Activated naive CD8-positive, alpha-beta T cell treated with anti-CD3 and anti-CD28 coated beads, Interleukin-2, amount 50 U/mL, for 24 hours (primary cell): ENCODE data around the gene MGME1.

Experiments
- ATAC-seq: fragments of 150-1000 bp; cut with Tn5 transposase; one replicate; pipeline ENCODE4 v1.10.0; 2021
- DNase-seq: peaks from one replicate; pipeline ENCODE4 v3.0.0; 2021
- H3K27ac Mint-ChIP-seq: one replicate; pipeline ENCODE4 v1.8.0; 2021; ENCODE audit warnings: mild to moderate bottlenecking, mixed read lengths
- H3K27me3 Mint-ChIP-seq: one replicate; pipeline ENCODE4 v1.8.0; 2021; ENCODE audit warnings: mixed read lengths
- H3K36me3 Mint-ChIP-seq: one replicate; pipeline ENCODE4 v1.8.0; 2021; ENCODE audit warnings: low read depth, mixed read lengths
- H3K4me1 Mint-ChIP-seq: one replicate; pipeline ENCODE4 v1.8.0; 2021; ENCODE audit warnings: mixed read lengths
- H3K4me3 Mint-ChIP-seq: one replicate; pipeline ENCODE4 v1.8.0; 2021; ENCODE audit warnings: mild to moderate bottlenecking, moderate library complexity, mixed read lengths
- H3K9me3 Mint-ChIP-seq: one replicate; pipeline ENCODE4 v1.8.0; 2021; ENCODE audit warnings: mixed read lengths

The MGME1 gene

GRCh38 chr20:17987988-17988387 lies 19.2 kb downstream of the MGME1 start:
- Mint-ChIP-seq H3K9me3 (no peaks in the 10 kb centered on the region), H3K4me1 (peaks cover 23% of the 10 kb centered on the region), H3K27me3 (no peaks in the 10 kb centered on the region), H3K36me3 (peaks cover 31% of the 10 kb centered on the region), H3K4me3 (no peak overlapping the region), H3K27ac (no peak overlapping the region)
- DNase-seq = no peak
- ATAC-seq = no peak

- H3K9me3 Mint-ChIP-seq = no peaks in the 10 kb centered on the region
These were observed 21.6 kb downstream of the MGME1 start for GRCh38 chr20:17990278-17990972.

GRCh38 chr20:17992224-17992637 lies 23.4 kb downstream of the MGME1 start:
- ATAC-seq = peak; percentile 87
- Mint-ChIP-seq H3K27ac (peak overlapping the region; percentile 86), H3K4me1 (peaks cover 33% of the 10 kb centered on the region), H3K36me3 (peaks cover 26% of the 10 kb centered on the region), H3K4me3 (no peak overlapping the region), H3K9me3 (no peaks in the 10 kb centered on the region), H3K27me3 (no peaks in the 10 kb centered on the region)
- DNase-seq = peak; percentile 35

More at GRCh38 chr20:17990278-17990972, 21.6 kb downstream of the MGME1 start:
- ATAC-seq = no peak
- DNase-seq = no peak
- H3K4me1 Mint-ChIP-seq = peaks cover 30% of the 10 kb centered on the region
- H3K27me3 Mint-ChIP-seq = no peaks in the 10 kb centered on the region
- H3K4me3 Mint-ChIP-seq = no peak overlapping the region
- H3K27ac Mint-ChIP-seq = no peak overlapping the region
- peaks cover 28% of the 10 kb centered on the region for H3K36me3 Mint-ChIP-seq

GRCh38 chr20:17992847-17993513 lies 24.2 kb downstream of the MGME1 start:
- peak overlapping the region; percentile 86 for H3K27ac Mint-ChIP-seq

GRCh38 chr20:17993546-17993945 lies 24.7 kb downstream of the MGME1 start:
- H3K4me3 Mint-ChIP-seq = no peak overlapping the region
- peak overlapping the region; percentile 46 for H3K27ac Mint-ChIP-seq
- peaks cover 25% of the 10 kb centered on the region for H3K4me1 Mint-ChIP-seq

More at GRCh38 chr20:17992847-17993513, 24.2 kb downstream of the MGME1 start:
- H3K4me3 Mint-ChIP-seq = no peak overlapping the region
- ATAC-seq (no peak), DNase-seq (no peak)
- H3K9me3 Mint-ChIP-seq = no peaks in the 10 kb centered on the region
- H3K4me1 Mint-ChIP-seq = peaks cover 27% of the 10 kb centered on the region
- H3K27me3 Mint-ChIP-seq = peaks cover 5% of the 10 kb centered on the region
- peaks cover 21% of the 10 kb centered on the region for H3K36me3 Mint-ChIP-seq

GRCh38 chr20:17995967-17996819 lies 27.4 kb downstream of the MGME1 start:
- DNase-seq (peak; percentile 18), ATAC-seq (no peak)
- Mint-ChIP-seq H3K4me1 (peaks cover 25% of the 10 kb centered on the region), H3K27me3 (peaks cover 7% of the 10 kb centered on the region), H3K27ac (no peak overlapping the region), H3K9me3 (no peaks in the 10 kb centered on the region), H3K36me3 (peaks cover 2% of the 10 kb centered on the region), H3K4me3 (no peak overlapping the region)

More at GRCh38 chr20:17993546-17993945, 24.7 kb downstream of the MGME1 start:
- no peaks in the 10 kb centered on the region for H3K9me3 Mint-ChIP-seq
- H3K27me3 Mint-ChIP-seq = peaks cover 5% of the 10 kb centered on the region
- H3K36me3 Mint-ChIP-seq = peaks cover 17% of the 10 kb centered on the region
- DNase-seq (no peak), ATAC-seq (no peak)

- no peak overlapping the region for H3K4me3 Mint-ChIP-seq
- peaks cover 2% of the 10 kb centered on the region for H3K36me3 Mint-ChIP-seq
- ATAC-seq = no peak
- no peak for DNase-seq
- no peaks in the 10 kb centered on the region for H3K9me3 Mint-ChIP-seq
- H3K27me3 Mint-ChIP-seq = peaks cover 7% of the 10 kb centered on the region
- no peak overlapping the region for H3K27ac Mint-ChIP-seq
- peaks cover 8% of the 10 kb centered on the region for H3K4me1 Mint-ChIP-seq
These were observed 29.6 kb downstream of the MGME1 start for GRCh38 chr20:17998446-17998845.

GRCh38 chr20:17999566-17999965 lies 30.7 kb downstream of the MGME1 start:
- H3K4me1 Mint-ChIP-seq = peaks cover 6% of the 10 kb centered on the region
- no peak for DNase-seq
- H3K4me3 Mint-ChIP-seq = no peak overlapping the region
- no peaks in the 10 kb centered on the region for H3K36me3 Mint-ChIP-seq
- no peak overlapping the region for H3K27ac Mint-ChIP-seq
- H3K9me3 Mint-ChIP-seq = no peaks in the 10 kb centered on the region
- H3K27me3 Mint-ChIP-seq = peaks cover 7% of the 10 kb centered on the region
- ATAC-seq = no peak

GRCh38 chr20:18001131-18001921 lies 32.5 kb downstream of the MGME1 start:
- ATAC-seq = no peak
- Mint-ChIP-seq H3K27ac (peak overlapping the region; percentile 34), H3K4me3 (no peak overlapping the region), H3K36me3 (no peaks in the 10 kb centered on the region), H3K4me1 (peaks cover 3% of the 10 kb centered on the region), H3K9me3 (no peaks in the 10 kb centered on the region), H3K27me3 (peaks cover 7% of the 10 kb centered on the region)
- DNase-seq = no peak

- Mint-ChIP-seq H3K4me1 (peaks cover 2% of the 10 kb centered on the region), H3K27ac (no peak overlapping the region), H3K4me3 (no peak overlapping the region), H3K36me3 (no peaks in the 10 kb centered on the region), H3K9me3 (no peaks in the 10 kb centered on the region), H3K27me3 (peaks cover 2% of the 10 kb centered on the region)
- DNase-seq = no peak
- ATAC-seq = no peak
These were observed 35.1 kb downstream of the MGME1 start for GRCh38 chr20:18003897-18004296.

- Mint-ChIP-seq H3K27me3 (peaks cover 2% of the 10 kb centered on the region), H3K36me3 (no peaks in the 10 kb centered on the region), H3K4me3 (no peak overlapping the region), H3K9me3 (no peaks in the 10 kb centered on the region), H3K27ac (no peak overlapping the region), H3K4me1 (peaks cover 2% of the 10 kb centered on the region)
- no peak for DNase-seq
- ATAC-seq = no peak
These were observed 35.7 kb downstream of the MGME1 start for GRCh38 chr20:18004384-18005031.

GRCh38 chr20:18005170-18005989 lies 36.6 kb downstream of the MGME1 start:
- no peak overlapping the region for H3K4me3 Mint-ChIP-seq
- no peak overlapping the region for H3K27ac Mint-ChIP-seq
- ATAC-seq = peak; percentile 36

GRCh38 chr20:18005990-18006364 lies 37.2 kb downstream of the MGME1 start:
- DNase-seq = no peak
- no peak for ATAC-seq
- H3K27me3 Mint-ChIP-seq = no peaks in the 10 kb centered on the region
- no peak overlapping the region for H3K27ac Mint-ChIP-seq
- peaks cover 2% of the 10 kb centered on the region for H3K4me1 Mint-ChIP-seq
- H3K36me3 Mint-ChIP-seq = no peaks in the 10 kb centered on the region
- H3K9me3 Mint-ChIP-seq = no peaks in the 10 kb centered on the region
- H3K4me3 Mint-ChIP-seq = no peak overlapping the region

More at GRCh38 chr20:18005170-18005989, 36.6 kb downstream of the MGME1 start:
- Mint-ChIP-seq H3K9me3 (no peaks in the 10 kb centered on the region), H3K36me3 (no peaks in the 10 kb centered on the region), H3K4me1 (peaks cover 2% of the 10 kb centered on the region), H3K27me3 (no peaks in the 10 kb centered on the region)
- DNase-seq = no peak
